ENCODE results near the gene TIGD3.

TIGD3 gene

DNA sequence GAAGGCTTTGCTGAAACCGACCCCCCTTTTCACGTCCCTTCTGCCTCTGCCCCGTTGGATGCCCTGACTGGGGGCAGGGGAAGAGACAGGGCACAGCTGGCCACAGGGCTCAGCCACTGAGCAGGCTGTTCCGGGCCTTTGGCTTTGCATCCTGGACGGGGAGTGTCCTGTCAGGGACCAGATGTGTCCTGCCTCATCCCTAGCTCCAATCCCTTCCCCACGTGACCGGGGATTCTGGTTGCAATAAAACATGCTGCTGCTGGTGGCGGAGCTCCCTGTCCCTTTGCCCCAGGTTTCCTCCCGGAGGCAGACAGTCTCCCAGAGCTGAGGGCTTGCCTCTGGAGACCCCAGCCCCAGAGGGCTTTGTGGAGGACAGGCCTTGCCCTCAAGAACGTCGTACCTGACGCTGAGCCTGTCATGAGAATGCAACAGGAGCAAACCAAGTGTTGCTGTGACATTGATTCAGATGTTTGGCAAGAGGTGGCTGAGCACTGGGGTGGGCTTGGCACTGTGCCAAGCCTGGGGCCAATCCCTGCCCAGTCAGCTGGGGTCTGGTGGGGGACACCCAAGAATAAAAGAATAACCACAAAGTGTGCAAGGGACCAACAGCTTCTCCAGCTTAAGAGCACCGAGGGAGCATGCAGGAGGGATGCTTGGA is 32.6 kb upstream of the TIGD3 start:
- no peak for DNase-seq (ENCODE audit: low read depth)
- TF ChIP-seq, protein P1, sequence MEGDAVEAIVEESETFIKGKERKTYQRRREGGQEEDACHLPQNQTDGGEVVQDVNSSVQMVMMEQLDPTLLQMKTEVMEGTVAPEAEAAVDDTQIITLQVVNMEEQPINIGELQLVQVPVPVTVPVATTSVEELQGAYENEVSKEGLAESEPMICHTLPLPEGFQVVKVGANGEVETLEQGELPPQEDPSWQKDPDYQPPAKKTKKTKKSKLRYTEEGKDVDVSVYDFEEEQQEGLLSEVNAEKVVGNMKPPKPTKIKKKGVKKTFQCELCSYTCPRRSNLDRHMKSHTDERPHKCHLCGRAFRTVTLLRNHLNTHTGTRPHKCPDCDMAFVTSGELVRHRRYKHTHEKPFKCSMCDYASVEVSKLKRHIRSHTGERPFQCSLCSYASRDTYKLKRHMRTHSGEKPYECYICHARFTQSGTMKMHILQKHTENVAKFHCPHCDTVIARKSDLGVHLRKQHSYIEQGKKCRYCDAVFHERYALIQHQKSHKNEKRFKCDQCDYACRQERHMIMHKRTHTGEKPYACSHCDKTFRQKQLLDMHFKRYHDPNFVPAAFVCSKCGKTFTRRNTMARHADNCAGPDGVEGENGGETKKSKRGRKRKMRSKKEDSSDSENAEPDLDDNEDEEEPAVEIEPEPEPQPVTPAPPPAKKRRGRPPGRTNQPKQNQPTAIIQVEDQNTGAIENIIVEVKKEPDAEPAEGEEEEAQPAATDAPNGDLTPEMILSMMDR (IDR thresholded peaks at IDR 0.05; ENCODE audit: low read depth, low read length): no peak
- TF ChIP-seq MYC (IDR thresholded peaks at IDR 0.05; ENCODE audit: low read depth, low read length) (no peak), POLR2A (IDR thresholded peaks at IDR 0.05; ENCODE audit: extremely low read depth, insufficient read length) (no peak)
- TF ChIP-seq, protein P2, sequence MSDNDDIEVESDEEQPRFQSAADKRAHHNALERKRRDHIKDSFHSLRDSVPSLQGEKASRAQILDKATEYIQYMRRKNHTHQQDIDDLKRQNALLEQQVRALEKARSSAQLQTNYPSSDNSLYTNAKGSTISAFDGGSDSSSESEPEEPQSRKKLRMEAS (IDR thresholded peaks at IDR 0.05; ENCODE audit: low read depth, low read length): no peak
- no peak overlapping the region for H3K4me3 ChIP-seq (ENCODE audit: low read depth, low read length)

DNA sequence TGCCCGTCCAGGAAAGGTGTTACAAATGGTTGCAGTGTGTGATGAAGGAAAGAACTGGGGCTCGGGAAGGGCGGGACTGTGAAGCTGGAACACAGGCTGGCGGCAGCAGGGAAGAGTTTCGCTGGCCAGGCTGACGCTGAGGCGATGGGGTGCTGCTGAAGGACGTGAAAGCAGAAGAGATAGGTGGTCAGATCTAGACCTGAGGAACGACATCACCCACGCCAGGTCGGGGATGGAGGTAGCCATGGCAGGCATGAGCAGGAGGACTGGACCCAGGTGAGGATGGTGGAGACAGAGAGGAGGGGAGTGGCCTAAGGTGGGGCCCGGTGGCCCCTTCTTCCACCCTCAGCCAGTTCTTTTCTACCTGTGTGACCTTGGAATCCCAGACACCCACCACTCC is 30.7 kb upstream of the TIGD3 start:
- no peak for DNase-seq (ENCODE audit: low read depth)
- H3K4me3 ChIP-seq (ENCODE audit: low read depth, low read length): no peak overlapping the region
- no peak for TF ChIP-seq MYC (IDR thresholded peaks at IDR 0.05; ENCODE audit: low read depth, low read length)
- TF ChIP-seq POLR2A (IDR thresholded peaks at IDR 0.05; ENCODE audit: extremely low read depth, insufficient read length): no peak
- TF ChIP-seq, protein P1 (IDR thresholded peaks at IDR 0.05; ENCODE audit: low read depth, low read length): no peak
- TF ChIP-seq, protein P2 (IDR thresholded peaks at IDR 0.05; ENCODE audit: low read depth, low read length): no peak

DNA sequence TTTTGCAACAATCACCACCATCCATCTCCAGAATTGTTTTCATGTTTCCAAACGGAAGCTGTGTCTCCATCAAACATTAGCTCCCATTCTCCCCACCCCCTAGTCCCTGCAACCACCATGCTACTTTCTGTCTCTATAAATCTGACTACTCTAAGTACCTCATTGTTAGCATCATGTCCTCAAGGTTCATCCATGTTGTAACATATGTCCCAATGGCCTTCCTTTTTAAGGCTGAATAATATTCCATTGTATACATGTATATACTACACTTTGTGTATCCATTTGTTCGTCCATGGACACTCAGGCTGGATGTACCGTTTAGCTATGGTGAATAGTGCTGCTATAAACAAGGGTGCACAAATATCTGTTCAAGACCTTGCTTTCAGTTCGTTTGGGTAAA is 29.1 kb upstream of the TIGD3 start:
- TF ChIP-seq, protein P1 (IDR thresholded peaks at IDR 0.05; ENCODE audit: low read depth, low read length): no peak
- TF ChIP-seq MYC (IDR thresholded peaks at IDR 0.05; ENCODE audit: low read depth, low read length) (no peak), POLR2A (IDR thresholded peaks at IDR 0.05; ENCODE audit: extremely low read depth, insufficient read length) (no peak)
- TF ChIP-seq, protein P2 (IDR thresholded peaks at IDR 0.05; ENCODE audit: low read depth, low read length): no peak
- no peak for DNase-seq (ENCODE audit: low read depth)
- no peak overlapping the region for H3K4me3 ChIP-seq (ENCODE audit: low read depth, low read length)

DNA sequence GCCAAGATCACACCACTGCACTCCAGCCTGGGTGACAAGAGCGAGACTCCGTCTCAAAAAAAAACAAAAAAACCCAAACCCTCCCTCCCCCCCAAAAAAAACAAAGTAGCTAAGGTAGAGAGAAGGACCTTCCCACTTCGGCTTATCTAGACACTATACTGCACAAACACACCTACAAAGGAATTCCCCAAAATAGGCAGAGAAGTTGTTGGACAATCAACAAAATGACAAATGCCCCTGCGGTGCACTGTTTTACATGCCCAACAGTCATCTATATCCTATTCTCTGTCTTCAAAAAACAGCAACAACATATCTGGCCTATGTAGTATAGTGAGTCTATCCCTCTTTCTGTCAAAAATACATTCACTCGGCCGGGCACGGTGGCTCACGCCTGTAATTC is 27.5 kb upstream of the TIGD3 start:
- TF ChIP-seq, protein P1 (IDR thresholded peaks at IDR 0.05; ENCODE audit: low read depth, low read length): no peak
- TF ChIP-seq POLR2A (IDR thresholded peaks at IDR 0.05; ENCODE audit: extremely low read depth, insufficient read length): no peak
- TF ChIP-seq, protein P2 (IDR thresholded peaks at IDR 0.05; ENCODE audit: low read depth, low read length): no peak
- no peak for TF ChIP-seq MYC (IDR thresholded peaks at IDR 0.05; ENCODE audit: low read depth, low read length)
- DNase-seq (ENCODE audit: low read depth): no peak
- H3K4me3 ChIP-seq (ENCODE audit: low read depth, low read length): no peak overlapping the region

DNA sequence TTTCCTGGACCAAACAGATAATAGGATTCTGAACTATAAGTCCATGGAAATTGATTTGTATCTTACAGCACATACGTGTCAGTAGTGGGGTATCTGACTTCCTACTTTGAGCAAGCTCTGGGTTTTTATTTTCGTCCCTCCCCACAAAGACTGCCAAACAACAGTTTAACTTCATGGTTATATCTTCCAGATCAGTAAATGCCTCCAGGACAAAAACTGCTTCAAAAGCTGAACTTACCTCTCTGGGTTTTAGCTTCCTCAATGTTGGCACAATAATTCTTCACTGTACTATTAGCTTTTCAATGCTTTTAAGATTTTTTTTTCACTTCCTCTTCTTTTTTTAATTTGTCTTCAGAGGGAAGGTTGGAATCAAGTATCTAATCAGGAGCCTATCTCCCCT is 25.1 kb upstream of the TIGD3 start:
- TF ChIP-seq, protein P1 (IDR thresholded peaks at IDR 0.05; ENCODE audit: low read depth, low read length): no peak
- TF ChIP-seq POLR2A (IDR thresholded peaks at IDR 0.05; ENCODE audit: extremely low read depth, insufficient read length) (no peak), MYC (IDR thresholded peaks at IDR 0.05; ENCODE audit: low read depth, low read length) (no peak)
- TF ChIP-seq, protein P2 (IDR thresholded peaks at IDR 0.05; ENCODE audit: low read depth, low read length): no peak
- H3K4me3 ChIP-seq (ENCODE audit: low read depth, low read length): peak overlapping the region; percentile 33
- peak; percentile 46 for DNase-seq (ENCODE audit: low read depth)
